Measurements from ENCODE around the gene SLC23A2. TPM values are rescaled to one million over a fixed set of nuclear protein-coding genes. Genes with fewer than 3 reads are reported as not detected.

Gene SLC23A2
- total RNA-seq, 4 donors from 2014 or later = 17.1 to 22.9 (median 20.1) TPM

DNA sequence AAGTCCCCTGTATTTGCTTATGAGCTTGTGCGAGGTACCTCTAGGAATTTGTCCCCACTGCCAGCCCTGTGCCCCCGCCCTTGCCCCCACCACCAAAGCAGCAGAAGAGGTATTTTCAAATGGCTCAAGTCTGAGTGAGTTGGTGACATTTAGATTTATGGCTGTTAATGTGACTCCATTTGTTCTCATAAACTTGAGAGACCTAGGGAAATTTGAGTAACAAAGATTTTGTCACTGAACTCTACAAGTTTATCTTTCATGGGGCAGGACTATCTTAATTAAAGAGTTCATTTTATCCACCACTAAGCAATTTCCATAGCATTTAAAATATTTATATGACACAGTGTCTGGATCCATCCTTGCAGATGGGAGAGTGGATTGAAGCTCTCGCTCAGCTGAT lies 171.1 kb downstream of the SLC23A2 start:
- DNase-seq (ENCODE audit: low spot score) (no peak), ATAC-seq (ENCODE audit: low FRiP score) (no peak)
- TF ChIP-seq, protein P1, sequence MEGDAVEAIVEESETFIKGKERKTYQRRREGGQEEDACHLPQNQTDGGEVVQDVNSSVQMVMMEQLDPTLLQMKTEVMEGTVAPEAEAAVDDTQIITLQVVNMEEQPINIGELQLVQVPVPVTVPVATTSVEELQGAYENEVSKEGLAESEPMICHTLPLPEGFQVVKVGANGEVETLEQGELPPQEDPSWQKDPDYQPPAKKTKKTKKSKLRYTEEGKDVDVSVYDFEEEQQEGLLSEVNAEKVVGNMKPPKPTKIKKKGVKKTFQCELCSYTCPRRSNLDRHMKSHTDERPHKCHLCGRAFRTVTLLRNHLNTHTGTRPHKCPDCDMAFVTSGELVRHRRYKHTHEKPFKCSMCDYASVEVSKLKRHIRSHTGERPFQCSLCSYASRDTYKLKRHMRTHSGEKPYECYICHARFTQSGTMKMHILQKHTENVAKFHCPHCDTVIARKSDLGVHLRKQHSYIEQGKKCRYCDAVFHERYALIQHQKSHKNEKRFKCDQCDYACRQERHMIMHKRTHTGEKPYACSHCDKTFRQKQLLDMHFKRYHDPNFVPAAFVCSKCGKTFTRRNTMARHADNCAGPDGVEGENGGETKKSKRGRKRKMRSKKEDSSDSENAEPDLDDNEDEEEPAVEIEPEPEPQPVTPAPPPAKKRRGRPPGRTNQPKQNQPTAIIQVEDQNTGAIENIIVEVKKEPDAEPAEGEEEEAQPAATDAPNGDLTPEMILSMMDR (IDR thresholded peaks at IDR 0.05) = no peak

DNA sequence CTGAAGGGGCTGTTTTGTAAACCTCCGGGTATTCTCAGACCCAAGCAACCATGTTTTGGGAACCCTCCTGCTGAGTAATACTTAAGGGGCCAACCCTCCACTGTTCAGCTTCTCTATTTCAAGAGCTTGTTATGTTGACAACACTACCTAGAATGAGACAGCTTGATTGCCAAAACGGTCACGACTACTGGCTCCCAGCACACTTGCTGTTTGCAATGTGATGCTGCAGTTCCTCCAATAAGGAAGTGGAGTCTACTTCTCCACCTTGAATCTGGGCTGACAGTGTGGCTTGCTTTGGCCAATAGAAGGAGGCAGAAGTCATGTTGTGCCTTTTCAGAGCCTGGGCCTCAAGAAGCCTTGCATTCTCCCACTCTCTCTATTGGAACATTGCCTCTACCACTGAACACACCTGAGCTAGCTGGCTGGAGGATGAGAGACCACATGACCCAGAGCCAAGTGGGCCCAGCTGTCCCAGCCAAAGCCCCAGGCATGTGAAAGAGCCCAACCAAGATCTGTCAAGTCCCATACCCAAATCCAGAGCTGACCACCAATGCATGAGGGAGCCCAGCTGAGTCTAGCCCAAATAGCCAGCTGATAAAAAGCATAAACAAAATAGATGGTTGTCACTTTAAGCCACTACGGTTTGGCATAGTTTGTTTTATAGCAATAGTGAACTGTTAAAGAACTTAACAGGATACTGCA lies 171.6 kb downstream of the SLC23A2 start:
- ATAC-seq (ENCODE audit: low FRiP score) = no peak
- DNase-seq (ENCODE audit: low spot score) = no peak

DNA sequence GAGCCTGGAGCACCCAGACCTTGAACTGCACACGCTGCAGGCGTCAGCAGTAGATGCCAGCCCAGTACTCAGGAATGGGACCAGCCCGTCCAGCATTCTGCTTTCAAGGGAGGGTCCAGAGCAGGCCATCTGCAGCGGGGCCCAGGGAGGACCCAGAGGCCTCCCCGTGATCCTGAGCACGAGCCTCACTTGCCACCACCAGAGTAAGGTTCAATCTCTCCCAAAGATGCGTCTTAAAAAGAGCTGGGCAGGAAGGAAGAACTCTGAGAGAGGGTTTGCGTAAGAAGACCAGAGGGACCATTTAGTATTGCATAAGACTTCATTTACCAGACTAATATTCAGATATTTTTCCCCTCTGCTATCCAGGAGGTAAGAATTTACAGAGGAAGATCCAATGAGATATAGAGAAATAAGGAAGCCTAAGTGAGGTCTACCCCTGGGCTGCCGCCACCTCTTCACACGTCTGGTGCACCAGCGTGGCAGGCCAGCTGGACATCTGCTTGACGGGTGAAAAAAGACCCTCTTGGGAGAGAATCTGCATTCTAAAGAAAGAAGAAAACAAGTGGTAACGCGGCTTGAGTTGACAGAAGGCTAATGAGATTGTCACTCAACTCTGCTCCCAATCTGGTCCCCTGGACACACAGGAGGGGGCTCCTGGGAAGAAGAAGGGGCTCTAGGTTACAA lies 172.3 kb downstream of the SLC23A2 start:
- DNase-seq (ENCODE audit: low spot score) (no peak), ATAC-seq (ENCODE audit: low FRiP score) (peak; percentile 26)
- TF ChIP-seq, protein P1 (IDR thresholded peaks at IDR 0.05) = no peak

More for the DNA sequence above, 171.6 kb downstream of the SLC23A2 start:
- TF ChIP-seq, protein P1 (IDR thresholded peaks at IDR 0.05) = no peak

DNA sequence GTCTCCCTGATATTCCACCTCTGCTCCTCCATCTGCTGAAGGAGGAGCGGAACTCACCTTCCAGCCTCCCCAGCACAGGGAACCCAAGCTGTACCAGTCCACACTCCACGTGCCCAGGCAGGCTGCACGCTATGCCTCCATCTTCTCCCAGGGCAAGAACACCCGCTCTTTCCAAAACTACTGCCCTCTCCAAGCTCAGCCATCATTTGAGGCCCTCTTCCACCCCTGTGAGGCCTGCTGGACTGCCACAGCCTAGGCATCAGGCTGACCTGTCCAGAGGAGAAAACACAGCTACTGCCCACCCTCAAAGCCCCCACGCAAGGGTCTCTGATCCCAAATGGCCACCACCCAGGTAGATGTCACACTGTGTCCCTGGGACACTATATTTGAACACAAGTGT lies 179.7 kb downstream of the SLC23A2 start:
- TF ChIP-seq, protein P1 (IDR thresholded peaks at IDR 0.05) = no peak
- ATAC-seq (ENCODE audit: low FRiP score) = no peak
- no peak for DNase-seq (ENCODE audit: low spot score)

DNA sequence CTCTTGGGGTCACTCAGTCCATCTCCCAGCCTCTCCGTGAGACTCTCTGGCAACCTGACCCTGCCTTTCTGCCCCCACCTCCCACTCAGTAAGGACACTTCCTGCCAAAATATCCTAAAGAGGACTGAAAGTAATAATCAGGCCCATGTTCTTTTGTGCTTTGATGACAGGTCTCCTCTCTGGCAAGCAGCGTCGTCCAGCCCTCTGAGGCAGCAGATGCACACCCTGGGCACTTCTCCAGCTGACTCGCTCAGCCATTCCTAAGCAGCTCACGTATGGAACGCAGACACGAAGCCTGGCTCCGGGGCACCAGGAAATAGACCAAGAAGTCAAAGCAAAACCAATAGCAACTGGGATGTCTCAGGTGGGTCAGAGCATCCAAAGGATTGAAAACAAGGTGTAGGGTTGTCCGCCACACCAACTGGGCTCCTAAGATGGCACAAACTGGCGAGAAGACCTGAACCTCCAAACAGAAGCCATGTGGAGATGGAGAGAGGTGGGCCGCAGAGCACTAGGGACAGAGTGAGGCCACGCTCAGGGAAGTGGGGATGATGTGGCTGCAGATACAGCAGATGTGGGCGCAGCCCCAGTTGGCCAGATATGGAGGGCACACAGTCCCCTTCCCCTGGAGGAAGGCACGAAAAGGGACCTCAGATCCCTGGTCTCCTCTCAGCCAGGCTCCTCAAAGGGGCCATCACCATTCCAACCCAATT lies 180.3 kb downstream of the SLC23A2 start:
- TF ChIP-seq, protein P1 (IDR thresholded peaks at IDR 0.05) = no peak
- no peak for ATAC-seq (ENCODE audit: low FRiP score)
- DNase-seq (ENCODE audit: low spot score) = no peak

DNA sequence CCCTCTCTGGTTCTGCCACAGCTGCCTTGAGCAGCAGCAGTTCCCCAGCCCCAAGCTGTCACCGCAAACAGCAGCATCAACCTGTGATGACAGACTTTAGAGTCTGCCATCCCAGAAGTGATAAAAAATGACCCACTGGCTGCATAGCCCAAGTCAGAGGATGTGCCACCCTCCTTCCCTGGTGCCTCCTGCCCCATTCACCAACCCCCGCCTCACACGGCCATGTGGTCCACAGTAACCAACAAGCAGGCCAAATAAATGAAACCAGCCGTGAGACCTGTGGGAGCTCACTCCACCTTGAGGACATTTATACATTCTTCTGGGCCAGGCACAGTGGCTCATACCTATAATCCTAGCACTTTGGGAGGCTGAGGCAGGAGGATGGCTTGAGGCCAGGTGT lies 181.4 kb downstream of the SLC23A2 start:
- DNase-seq (ENCODE audit: low spot score) (no peak), ATAC-seq (ENCODE audit: low FRiP score) (no peak)
- TF ChIP-seq, protein P1 (IDR thresholded peaks at IDR 0.05) = no peak
